B cell (primary cell): Measurements from ENCODE around the gene NRP1. TPM values are rescaled to one million over a fixed set of nuclear protein-coding genes. Genes with fewer than 3 reads are reported as not detected.

Experiments
- ATAC-seq: fragments of 200-7000 bp; cut with Tn5 transposase; one replicate; pipeline ENCODE4 v1.10.0; 2021; ENCODE audit warnings: low read depth, mild to moderate bottlenecking, moderate number of reproducible peaks, moderate library complexity
- CTCF ChIA-PET: fragments of 350-600 bp; sonication (Branson Sonifier 250); formaldehyde crosslinking; loops from one replicate; lab custom pipeline; 2021; ENCODE audit warnings: antibody characterized with exemption, inconsistent platforms; lab: Charles Lee
- POLR2A ChIA-PET: fragments of 350-600 bp; sonication (Branson Sonifier 250); formaldehyde crosslinking; loops from one replicate; lab custom pipeline; 2021; ENCODE audit warnings: antibody characterized with exemption; lab: Charles Lee
- DNase-seq: peaks from one replicate; pipeline ENCODE4 v3.0.0; 2013
- H2AFZ ChIP-seq: 2 replicates; pipeline ENCODE4 v1.6.1; 2012; ENCODE audit warnings: mild to moderate bottlenecking, low read depth, low read length; ENCODE audit not compliant: insufficient read depth, poor library complexity, severe bottlenecking
- H3K27ac ChIP-seq, 2 donors: 1 replicate in 1 of 2; 2 replicates in 1 of 2; pipeline ENCODE4 v1.5.1; 2012 to 2013; ENCODE audit warnings: low read length in 2 of 2, mild to moderate bottlenecking in 2 of 2, moderate library complexity in 1 of 2
- H3K27me3 ChIP-seq, 4 experiments: fragments of 200-600 bp in 1 of 4; sonication (generic) in 1 of 4; replicated peaks in 1 of 4; 1 replicate in 2 of 4; 2 replicates in 2 of 4; pipeline versions ENCODE4 v1.6.1 to v1.7.0; 2013 to 2016; ENCODE audit warnings: low read length in 3 of 4, mild to moderate bottlenecking in 2 of 4, mixed read lengths in 1 of 4, moderate library complexity in 1 of 4; ENCODE audit not compliant: insufficient read depth in 4 of 4, control insufficient read depth in 3 of 4; ENCODE audit errors: control extremely low read depth in 1 of 4
- H3K36me3 ChIP-seq, 2 experiments: replicated peaks in 1 of 2; 1 replicate in 1 of 2; 2 replicates in 1 of 2; pipeline versions ENCODE4 v1.6.1 to v1.7.1; 2013; ENCODE audit warnings: low read length in 1 of 2; ENCODE audit not compliant: insufficient read depth in 2 of 2, control insufficient read depth in 1 of 2; ENCODE audit errors: control extremely low read depth in 1 of 2, extremely low read depth in 1 of 2
- H3K4me1 ChIP-seq, 2 donors: fragments of 200-600 bp in 1 of 2; sonication (generic) in 1 of 2; 1 replicate in 1 of 2; 2 replicates in 1 of 2; pipeline versions ENCODE4 v1.5.1 to v1.6.1; 2013 to 2017; ENCODE audit warnings: low read length in 2 of 2; ENCODE audit not compliant: control insufficient read depth in 2 of 2, insufficient read depth in 2 of 2
- H3K4me2 ChIP-seq: replicated peaks from 2 replicates; pipeline ENCODE3; 2012; ENCODE audit warnings: mild to moderate bottlenecking, low read depth, low read length; ENCODE audit not compliant: poor library complexity, severe bottlenecking
- H3K4me3 ChIP-seq, 5 experiments: fragments of 200-600 bp in 1 of 5; sonication (generic) in 1 of 5; 1 replicate in 3 of 5; 2 replicates in 2 of 5; pipeline versions ENCODE4 v1.5.1 to v1.7.0; 2011 to 2016; ENCODE audit warnings: low read length in 4 of 5, mild to moderate bottlenecking in 4 of 5, low read depth in 2 of 5, control low read depth in 1 of 5, moderate library complexity in 1 of 5; ENCODE audit not compliant: insufficient read depth in 1 of 5; ENCODE audit errors: control extremely low read depth in 1 of 5, extremely low read depth in 1 of 5
- H3K79me2 ChIP-seq: fragments of 200-600 bp; sonication (generic); one replicate; pipeline ENCODE4 v1.6.0; 2016; ENCODE audit warnings: low read length; ENCODE audit not compliant: control insufficient read depth, insufficient read depth
- H3K9ac ChIP-seq: fragments of 200-600 bp; sonication (generic); 2 replicates; pipeline ENCODE4 v1.6.1; 2017; ENCODE audit warnings: mild to moderate bottlenecking, low read length, moderate library complexity
- H3K9me3 ChIP-seq, 3 donors: one replicate each; pipeline versions ENCODE4 v1.6.1 to v1.7.1; 2013; ENCODE audit warnings: low read length in 2 of 3; ENCODE audit not compliant: control insufficient read depth in 2 of 3, insufficient read depth in 1 of 3; ENCODE audit errors: control extremely low read depth in 1 of 3
- H4K20me1 ChIP-seq: 2 replicates; pipeline ENCODE4 v1.6.0; 2012; ENCODE audit warnings: mild to moderate bottlenecking, low read length; ENCODE audit not compliant: insufficient read depth, control insufficient read depth, poor library complexity, severe bottlenecking
- H3K27ac Mint-ChIP-seq: one replicate; pipeline ENCODE4 v1.8.0; 2021; ENCODE audit warnings: mixed read lengths
- H3K27me3 Mint-ChIP-seq: one replicate; pipeline ENCODE4 v1.8.0; 2021; ENCODE audit warnings: mixed read lengths
- H3K4me1 Mint-ChIP-seq: one replicate; pipeline ENCODE4 v1.8.0; 2021; ENCODE audit warnings: mixed read lengths
- H3K4me3 Mint-ChIP-seq: one replicate; pipeline ENCODE4 v1.8.0; 2021; ENCODE audit warnings: mixed read lengths
- H3K9me3 Mint-ChIP-seq: one replicate; pipeline ENCODE4 v1.8.0; 2022; ENCODE audit warnings: mixed read lengths; ENCODE audit not compliant: insufficient read depth
- CTCF ChIP-seq: fragments of 200-600 bp; IDR thresholded peaks from one replicate; pipeline ENCODE4 v1.8.0; 2022; ENCODE audit warnings: antibody characterized with exemption, mild to moderate bottlenecking
- EZH2 ChIP-seq: IDR thresholded peaks from 2 replicates; pipeline ENCODE4 v1.6.1; 2012; ENCODE audit warnings: borderline replicate concordance, low read depth, mild to moderate bottlenecking, moderate library complexity, low read length; ENCODE audit not compliant: insufficient read depth, poor library complexity, severe bottlenecking
- WGBS: methylation state at CpG from one replicate; pipeline ENCODE4 v1.1.5; 2013; ENCODE audit warnings: missing lambda C conversion rate; ENCODE audit not compliant: insufficient coverage; 5-methylcytosine and 5-hydroxymethylcytosine counted together
- intact Hi-C: fragments of 100-400 bp; cut with micrococcal nuclease; formaldehyde crosslinking; loops from one replicate; pipeline ENCODE4 v1.10.0; 2022
- polyA plus RNA-seq: library from polyadenylated mRNA; depleted of rRNA; stranded (reverse); fragments of >200 nt; gene quantifications from 2 replicates; pipeline ENCODE4 v1.2.3, GENCODE V29; 2012
- total RNA-seq, 2 donors: library from RNA; stranded (reverse); fragments of 120-200 nt in 1 of 2; gene quantifications; 1 replicate in 1 of 2; 2 replicates in 1 of 2; pipeline versions ENCODE4 v1.2.3 to v1.2.4, GENCODE V29; 2013 to 2022

NRP1 gene
- total and polyA plus RNA-seq, 2 donors (not counting 1 experiment from before 2014, with no cell fraction given), result 0.34 TPM; not detected in 1

- DNase-seq (no peak), ATAC-seq (no peak)
- Mint-ChIP-seq H3K4me3 (no peak overlapping the region), H3K9me3 (no peaks in the 10 kb centered on the region), H3K4me1 (no peaks in the 10 kb centered on the region), H3K27ac (no peak overlapping the region), H3K27me3 (peaks cover 7% of the 10 kb centered on the region)
- no peak overlapping the region for H3K9ac ChIP-seq
- no peaks in the 10 kb centered on the region for H3K36me3 ChIP-seq
- intact Hi-C loops, result no loop called here
- ChIA-PET CTCF (no interaction called here), POLR2A (no interaction called here)
- no peaks in the 10 kb centered on the region for H3K79me2 ChIP-seq
- no peaks in the 10 kb centered on the region for H3K4me1 ChIP-seq
- no peaks in the 10 kb centered on the region for H3K9me3 ChIP-seq
- peaks cover 0 to 5% (median 0%) of the 10 kb centered on the region in 4 experiments for H3K27me3 ChIP-seq
- no peak for TF ChIP-seq CTCF
- WGBS, result 35% methylated on average over 15 of the region's 19 CpGs
- H3K27ac ChIP-seq, result no peak overlapping the region
- H2AFZ ChIP-seq, result no peak overlapping the region
- no peak overlapping the region for H3K4me3 ChIP-seq
- H4K20me1 ChIP-seq, result no peaks in the 10 kb centered on the region
- no peak overlapping the region for H3K4me2 ChIP-seq
These were observed 61.0 kb downstream of the NRP1 start for GRCh38 chr10:33273295-33274002.

- no peak overlapping the region for H3K27ac ChIP-seq
- no peaks in the 10 kb centered on the region for H3K79me2 ChIP-seq
- H4K20me1 ChIP-seq, result no peaks in the 10 kb centered on the region
- Mint-ChIP-seq H3K27ac (no peak overlapping the region), H3K27me3 (peaks cover 3% of the 10 kb centered on the region), H3K4me1 (no peaks in the 10 kb centered on the region), H3K4me3 (no peak overlapping the region), H3K9me3 (no peaks in the 10 kb centered on the region)
- 100% methylated on average over 2 of the region's 7 CpGs for WGBS
- no peak overlapping the region for H3K4me3 ChIP-seq
- H3K4me2 ChIP-seq, result no peak overlapping the region
- CTCF ChIA-PET, result no interaction called here
- peaks cover 0 to 5% (median 0%) of the 10 kb centered on the region in 4 experiments for H3K27me3 ChIP-seq
- no peaks in the 10 kb centered on the region for H3K9me3 ChIP-seq
- intact Hi-C loops, result no loop called here
- no peaks in the 10 kb centered on the region for H3K36me3 ChIP-seq
- POLR2A ChIA-PET, result no interaction called here
- no peak for DNase-seq
- TF ChIP-seq EZH2 (no peak), CTCF (no peak)
- ATAC-seq, result no peak
- H2AFZ ChIP-seq, result no peak overlapping the region
- H3K9ac ChIP-seq, result no peak overlapping the region
- no peaks in the 10 kb centered on the region for H3K4me1 ChIP-seq
These were observed 61.8 kb downstream of the NRP1 start for GRCh38 chr10:33272635-33273034.
